Caco-2 (cell line): ENCODE data around the gene OR4C45. TPM values are rescaled to one million over a fixed set of nuclear protein-coding genes. Genes with fewer than 3 reads are reported as not detected.

Experiments used
- BruUV-seq: library from RNA; stranded (reverse); fragments of 400-500 nt; replicated peaks from 2 replicates; lab custom pipeline; 2021; lab: Mats Ljungman, UMichigan
- CTCF ChIA-PET: fragments of 300-600 bp; sonication (Branson Sonifier 250); formaldehyde crosslinking; loops from one replicate; lab custom pipeline; 2022; ENCODE audit warnings: antibody characterized with exemption; lab: Charles Lee
- POLR2A ChIA-PET: fragments of 300-600 bp; sonication (Branson Sonifier 250); formaldehyde crosslinking; loops from one replicate; lab custom pipeline; 2022; ENCODE audit warnings: antibody characterized with exemption; lab: Charles Lee
- DNase-seq, 2 experiments: peaks; one replicate each; pipeline versions ENCODE4 v3.0.0 to v3.0.0-alpha.2; 2020 to 2022
- H3K27me3 ChIP-seq: replicated peaks from 2 replicates; pipeline ENCODE4 v1.6.0; 2011; ENCODE audit warnings: low read length; ENCODE audit not compliant: control insufficient read depth, insufficient read depth
- H3K36me3 ChIP-seq: 2 replicates; pipeline ENCODE4 v1.5.1; 2011; ENCODE audit warnings: low read length; ENCODE audit not compliant: control insufficient read depth, insufficient read depth
- H3K4me1 ChIP-seq: fragments of 250-450 bp; sonication (Bioruptor Pico); 2 replicates; pipeline ENCODE4 v1.5.1; 2020; ENCODE audit warnings: mild to moderate bottlenecking
- H3K4me3 ChIP-seq: 2 replicates; pipeline ENCODE4 v1.5.1; 2011; ENCODE audit warnings: low read depth, mild to moderate bottlenecking, control low read depth, low read length
- H3K9me3 ChIP-seq: fragments of 250-450 bp; sonication (Bioruptor Pico); 2 replicates; pipeline ENCODE4 v1.5.1; 2020; ENCODE audit warnings: mild to moderate bottlenecking, moderate library complexity
- H3K27ac Mint-ChIP-seq: one replicate; pipeline ENCODE4 v1.8.0; 2022; ENCODE audit warnings: mixed read lengths; ENCODE audit not compliant: unreplicated experiment
- H3K27me3 Mint-ChIP-seq: one replicate; pipeline ENCODE4 v1.8.0; 2022; ENCODE audit warnings: mixed read lengths; ENCODE audit not compliant: insufficient read depth, unreplicated experiment
- H3K36me3 Mint-ChIP-seq: one replicate; pipeline ENCODE4 v1.8.0; 2022; ENCODE audit warnings: mild to moderate bottlenecking, mixed read lengths; ENCODE audit not compliant: insufficient read depth, unreplicated experiment
- H3K4me1 Mint-ChIP-seq: one replicate; pipeline ENCODE4 v1.8.0; 2022; ENCODE audit warnings: low read depth, mixed read lengths; ENCODE audit not compliant: unreplicated experiment
- H3K4me3 Mint-ChIP-seq: one replicate; pipeline ENCODE4 v1.8.0; 2022; ENCODE audit warnings: mild to moderate bottlenecking, moderate library complexity, mixed read lengths; ENCODE audit not compliant: unreplicated experiment
- H3K9me3 Mint-ChIP-seq: one replicate; pipeline ENCODE4 v1.8.0; 2022; ENCODE audit warnings: mixed read lengths; ENCODE audit not compliant: unreplicated experiment
- CTCF ChIP-seq, 2 experiments: fragments of 200-600 bp in 1 of 2; IDR thresholded peaks; 1 replicate in 1 of 2; 2 replicates in 1 of 2; pipeline versions ENCODE4 v1.5.1 to v1.8.0; 2011 to 2022; ENCODE audit warnings: antibody characterized with exemption in 1 of 2, control low read depth in 1 of 2, inconsistent platforms in 1 of 2, low read depth in 1 of 2, low read length in 1 of 2, mild to moderate bottlenecking in 1 of 2, moderate library complexity in 1 of 2; ENCODE audit not compliant: insufficient read depth in 1 of 2, severe bottlenecking in 1 of 2, unreplicated experiment in 1 of 2
- intact Hi-C: fragments of 100-400 bp; cut with micrococcal nuclease; formaldehyde crosslinking; loops from one replicate; pipeline ENCODE4 v1.10.0; 2022; ENCODE audit not compliant: unreplicated experiment
- total RNA-seq: library from RNA; stranded (reverse); gene quantifications from 2 replicates; pipeline ENCODE4 v1.2.3, GENCODE V29; 2022

OR4C45 gene
- total RNA-seq, 1 experiment from 2014 or later = not detected

- ChIA-PET CTCF (no interaction called here), POLR2A (no interaction called here)
- intact Hi-C loops = no loop called here
- Mint-ChIP-seq H3K27ac (no peak overlapping the region), H3K4me1 (no peaks in the 10 kb centered on the region), H3K9me3 (peaks cover 63% of the 10 kb centered on the region), H3K27me3 (no peaks in the 10 kb centered on the region), H3K4me3 (no peak overlapping the region), H3K36me3 (peaks cover 4% of the 10 kb centered on the region)
- TF ChIP-seq CTCF (IDR thresholded peaks at IDR 0.05; ENCODE audit: insufficient read depth in 1 of 2, low read depth in 1 of 2, low read length in 1 of 2, severe bottlenecking in 1 of 2, unreplicated experiment in 1 of 2) = no peak
- DNase-seq = no peak
- Histone ChIP-seq H3K36me3 (no peaks in the 10 kb centered on the region), H3K4me3 (no peak overlapping the region), H3K27me3 (no peaks in the 10 kb centered on the region), H3K9me3 (peaks cover 2% of the 10 kb centered on the region; the same call in 1 of the 2 replicates), H3K4me1 (no peaks in the 10 kb centered on the region)
- BruUV-seq = no TSS peak
Measured at GRCh38 chr11:50071584-50072225, 39.0 kb downstream of the OR4C45 start.

- intact Hi-C loops = no loop called here
Measured at GRCh38 chr11:50072226-50073112, 39.8 kb downstream of the OR4C45 start.

More at GRCh38 chr11:50072226-50073112, 39.8 kb downstream of the OR4C45 start:
- Mint-ChIP-seq H3K4me1 (no peaks in the 10 kb centered on the region), H3K9me3 (peaks cover 71% of the 10 kb centered on the region), H3K27ac (no peak overlapping the region), H3K27me3 (no peaks in the 10 kb centered on the region), H3K36me3 (peaks cover 4% of the 10 kb centered on the region), H3K4me3 (no peak overlapping the region)
- BruUV-seq = no TSS peak
- POLR2A ChIA-PET = no interaction called here
- H3K9me3 ChIP-seq = peaks cover 2% of the 10 kb centered on the region; the same call in 1 of the 2 replicates
- H3K27me3 ChIP-seq = no peaks in the 10 kb centered on the region
- TF ChIP-seq CTCF (IDR thresholded peaks at IDR 0.05; ENCODE audit: insufficient read depth in 1 of 2, low read depth in 1 of 2, low read length in 1 of 2, severe bottlenecking in 1 of 2, unreplicated experiment in 1 of 2) = no peak
- H3K4me1 ChIP-seq = no peaks in the 10 kb centered on the region
- H3K36me3 ChIP-seq = no peaks in the 10 kb centered on the region
- CTCF ChIA-PET = no interaction called here
- no peak for DNase-seq
- no peak overlapping the region for H3K4me3 ChIP-seq
